Measurements from ENCODE around the gene APOH. TPM values are rescaled to one million over a fixed set of nuclear protein-coding genes. Genes with fewer than 3 reads are reported as not detected.

The APOH gene
- total RNA-seq, 2 donors from 2014 or later, result not detected

DNA sequence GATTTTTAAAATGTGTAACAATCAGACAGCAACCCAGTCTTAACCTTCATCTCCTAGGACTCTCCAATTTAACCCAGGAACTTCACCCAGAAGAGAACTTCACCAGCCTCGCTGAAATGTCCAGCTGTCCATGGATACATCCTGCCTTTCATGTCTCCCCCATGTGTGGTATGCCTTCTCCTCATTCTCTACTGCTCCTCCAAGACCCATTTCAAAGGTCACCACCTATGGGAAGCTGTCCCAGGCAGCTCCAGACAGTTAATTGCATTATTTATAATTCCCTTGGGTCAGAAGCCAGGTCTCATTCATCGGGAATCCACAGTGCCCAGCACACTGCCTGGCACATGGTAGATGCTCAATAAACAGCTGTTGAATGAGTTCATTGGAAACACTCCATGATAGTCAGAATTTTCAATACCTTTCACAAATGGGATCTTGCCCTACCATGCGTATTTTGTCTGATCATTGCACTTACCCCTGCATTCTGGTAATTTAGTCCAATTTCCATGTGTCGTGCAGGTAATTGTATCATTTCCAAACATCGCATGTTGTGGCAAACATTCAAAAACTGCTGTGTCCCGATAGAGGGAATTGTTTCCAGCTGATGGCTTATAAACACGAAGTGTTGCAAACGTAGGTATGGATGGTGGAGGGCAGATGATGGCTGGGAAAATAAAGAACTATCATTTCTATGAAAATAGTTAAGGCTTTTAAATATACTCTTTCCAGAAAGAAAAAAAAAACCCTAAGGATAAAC is 9.0 kb downstream of the APOH start:
- H3K9me3 ChIP-seq, result no peaks in the 10 kb centered on the region
- TF ChIP-seq, protein P1, sequence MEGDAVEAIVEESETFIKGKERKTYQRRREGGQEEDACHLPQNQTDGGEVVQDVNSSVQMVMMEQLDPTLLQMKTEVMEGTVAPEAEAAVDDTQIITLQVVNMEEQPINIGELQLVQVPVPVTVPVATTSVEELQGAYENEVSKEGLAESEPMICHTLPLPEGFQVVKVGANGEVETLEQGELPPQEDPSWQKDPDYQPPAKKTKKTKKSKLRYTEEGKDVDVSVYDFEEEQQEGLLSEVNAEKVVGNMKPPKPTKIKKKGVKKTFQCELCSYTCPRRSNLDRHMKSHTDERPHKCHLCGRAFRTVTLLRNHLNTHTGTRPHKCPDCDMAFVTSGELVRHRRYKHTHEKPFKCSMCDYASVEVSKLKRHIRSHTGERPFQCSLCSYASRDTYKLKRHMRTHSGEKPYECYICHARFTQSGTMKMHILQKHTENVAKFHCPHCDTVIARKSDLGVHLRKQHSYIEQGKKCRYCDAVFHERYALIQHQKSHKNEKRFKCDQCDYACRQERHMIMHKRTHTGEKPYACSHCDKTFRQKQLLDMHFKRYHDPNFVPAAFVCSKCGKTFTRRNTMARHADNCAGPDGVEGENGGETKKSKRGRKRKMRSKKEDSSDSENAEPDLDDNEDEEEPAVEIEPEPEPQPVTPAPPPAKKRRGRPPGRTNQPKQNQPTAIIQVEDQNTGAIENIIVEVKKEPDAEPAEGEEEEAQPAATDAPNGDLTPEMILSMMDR (IDR thresholded peaks at IDR 0.05), result no peak
- no peak for ATAC-seq (ENCODE audit: insufficient number of reproducible peaks, low FRiP score, low read depth)
- no peaks in the 10 kb centered on the region for H3K36me3 ChIP-seq
- H3K4me1 ChIP-seq (ENCODE audit: control insufficient read depth in 1 of 2, low read depth in 2 of 2), result no peaks in the 10 kb centered on the region
- no peaks in the 10 kb centered on the region for H3K27me3 ChIP-seq (replicated peaks; ENCODE audit: insufficient read depth)
- H3K27ac ChIP-seq, result no peak overlapping the region
- DNase-seq (ENCODE audit: low spot score), result no peak
- H3K4me3 ChIP-seq, result no peak overlapping the region

DNA sequence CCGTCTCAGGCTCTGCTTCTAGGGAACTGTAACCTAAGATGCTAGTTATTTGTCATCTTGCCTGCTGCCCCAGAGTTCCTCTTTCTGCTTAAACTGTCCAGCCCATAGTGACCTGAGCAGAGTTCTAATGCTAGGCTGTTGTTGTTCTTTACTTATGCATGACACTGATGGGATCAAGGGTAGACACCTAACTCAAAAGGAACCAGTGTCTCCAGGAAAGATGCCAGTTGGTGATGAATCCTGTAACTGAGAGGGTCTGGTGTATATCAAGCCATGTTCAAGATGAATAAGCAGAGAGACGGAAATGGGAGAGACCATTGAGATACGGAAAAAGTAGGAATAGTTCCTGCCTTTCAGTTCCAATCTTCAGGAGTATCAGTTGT is 13.7 kb downstream of the APOH start:
- H3K9me3 ChIP-seq, result no peaks in the 10 kb centered on the region
- H3K27ac ChIP-seq, result no peak overlapping the region
- ATAC-seq (ENCODE audit: insufficient number of reproducible peaks, low FRiP score, low read depth) (no peak), DNase-seq (ENCODE audit: low spot score) (no peak)
- H3K4me1 ChIP-seq (ENCODE audit: control insufficient read depth in 1 of 2, low read depth in 2 of 2), result no peaks in the 10 kb centered on the region
- no peaks in the 10 kb centered on the region for H3K27me3 ChIP-seq (replicated peaks; ENCODE audit: insufficient read depth)
- H3K4me3 ChIP-seq, result no peak overlapping the region
- no peaks in the 10 kb centered on the region for H3K36me3 ChIP-seq
- TF ChIP-seq, protein P1 (IDR thresholded peaks at IDR 0.05), result no peak

- TF ChIP-seq, protein P1 (IDR thresholded peaks at IDR 0.05), result no peak
- Histone ChIP-seq H3K4me1 (ENCODE audit: control insufficient read depth in 1 of 2, low read depth in 2 of 2) (no peaks in the 10 kb centered on the region), H3K9me3 (no peaks in the 10 kb centered on the region), H3K36me3 (no peaks in the 10 kb centered on the region), H3K27ac (no peak overlapping the region), H3K4me3 (no peak overlapping the region), H3K27me3 (replicated peaks; ENCODE audit: insufficient read depth) (no peaks in the 10 kb centered on the region)
- ATAC-seq (ENCODE audit: insufficient number of reproducible peaks, low FRiP score, low read depth) (no peak), DNase-seq (ENCODE audit: low spot score) (no peak)
Measured at GRCh38 chr17:66214884-66215528, 14.2 kb downstream of the APOH start.

- Histone ChIP-seq H3K36me3 (no peaks in the 10 kb centered on the region), H3K27ac (no peak overlapping the region), H3K27me3 (replicated peaks; ENCODE audit: insufficient read depth) (no peaks in the 10 kb centered on the region), H3K4me1 (ENCODE audit: control insufficient read depth in 1 of 2, low read depth in 2 of 2) (no peaks in the 10 kb centered on the region), H3K4me3 (no peak overlapping the region), H3K9me3 (no peaks in the 10 kb centered on the region)
- DNase-seq (ENCODE audit: low spot score) (no peak), ATAC-seq (ENCODE audit: insufficient number of reproducible peaks, low FRiP score, low read depth) (no peak)
- TF ChIP-seq, protein P1 (IDR thresholded peaks at IDR 0.05), result no peak
Measured at GRCh38 chr17:66211047-66211810, 18.0 kb downstream of the APOH start.

GRCh38 chr17:66210208-66210574 is 19.0 kb downstream of the APOH start:
- H3K27ac ChIP-seq, result no peak overlapping the region
- no peaks in the 10 kb centered on the region for H3K4me1 ChIP-seq (ENCODE audit: control insufficient read depth in 1 of 2, low read depth in 2 of 2)
- H3K9me3 ChIP-seq, result no peaks in the 10 kb centered on the region
- DNase-seq (ENCODE audit: low spot score), result no peak
- no peak overlapping the region for H3K4me3 ChIP-seq
- ATAC-seq (ENCODE audit: insufficient number of reproducible peaks, low FRiP score, low read depth), result no peak
- TF ChIP-seq, protein P1 (IDR thresholded peaks at IDR 0.05), result no peak
- no peaks in the 10 kb centered on the region for H3K36me3 ChIP-seq
- no peaks in the 10 kb centered on the region for H3K27me3 ChIP-seq (replicated peaks; ENCODE audit: insufficient read depth)

Measured in thoracic aorta (tissue), 2 donors.